ENCODE data around the gene ATP5IF1. TPM values are rescaled to one million over a fixed set of nuclear protein-coding genes. Genes with fewer than 3 reads are reported as not detected.

The ATP5IF1 gene
- total and polyA plus RNA-seq, 2 of the 13 experiments (the other 11 are each of a cell fraction or from before 2014, with no cell fraction given), result 97.7 to 131 TPM

- Histone ChIP-seq H3K27me3 (ENCODE audit: control insufficient read depth in 1 of 2, insufficient read depth in 2 of 2, low read length in 2 of 2) (no peaks in the 10 kb centered on the region), H3K27ac (ENCODE audit: extremely low read length, insufficient read depth, low read length) (no peak overlapping the region), H3K36me3 (replicated peaks in 1 of 2; ENCODE audit: control insufficient read depth in 1 of 2, insufficient read depth in 2 of 2, low read length in 2 of 2) (peaks cover 1 to 2% of the 10 kb centered on the region in 2 experiments; a peak in 2 of 5 replicates), H3K4me1 (ENCODE audit: insufficient read depth, low read length) (peaks cover 37% of the 10 kb centered on the region), H4K20me1 (ENCODE audit: insufficient read depth, low read length) (no peaks in the 10 kb centered on the region), H3K4me2 (ENCODE audit: low read depth, low read length) (no peak overlapping the region), H3K4me3 (replicated peaks in 1 of 3; ENCODE audit: insufficient read depth in 1 of 3, low read depth in 2 of 3, low read length in 3 of 3) (no peak overlapping the region), H3K9me3 (ENCODE audit: low read length) (no peaks in the 10 kb centered on the region), H3K9ac (ENCODE audit: insufficient read depth, low read depth, low read length) (no peak overlapping the region), H3K79me2 (ENCODE audit: insufficient read depth, low read length) (no peaks in the 10 kb centered on the region), H2AFZ (ENCODE audit: low read length) (no peak overlapping the region)
- TF ChIP-seq ZNF331 (CRISPR knock-in tag; IDR thresholded peaks at IDR 0.05), result no peak
- TF ChIP-seq NFE2L2 (IDR thresholded peaks at IDR 0.05; ENCODE audit: low read length), result no peak
- TF ChIP-seq YY1 (IDR thresholded peaks at IDR 0.05; ENCODE audit: insufficient read depth, insufficient replicate concordance, low read depth, low read length), result no peak
- TF ChIP-seq KLF9 (CRISPR knock-in tag; IDR thresholded peaks at IDR 0.05; ENCODE audit: low read depth), result no peak
- no peak for TF ChIP-seq ZNF75D (CRISPR knock-in tag; IDR thresholded peaks at IDR 0.05; ENCODE audit: borderline replicate concordance)
- no peak for TF ChIP-seq ZNF232 (CRISPR knock-in tag; IDR thresholded peaks at IDR 0.05; ENCODE audit: borderline replicate concordance)
- no peak for TF ChIP-seq PCBP1 (IDR thresholded peaks at IDR 0.05; ENCODE audit: borderline replicate concordance, low read depth, low read length)
- no peak for TF ChIP-seq ZNF432 (CRISPR knock-in tag; IDR thresholded peaks at IDR 0.05; ENCODE audit: borderline replicate concordance)
- TF ChIP-seq KDM6A (CRISPR knock-in tag; IDR thresholded peaks at IDR 0.05; ENCODE audit: low read depth), result no peak
- no peak for TF ChIP-seq ZFP91 (CRISPR knock-in tag; IDR thresholded peaks at IDR 0.05; ENCODE audit: borderline replicate concordance)
- TF ChIP-seq E2F2 (CRISPR knock-in tag; IDR thresholded peaks at IDR 0.05; ENCODE audit: borderline replicate concordance), result no peak
- TF ChIP-seq KLF11 (CRISPR knock-in tag; IDR thresholded peaks at IDR 0.05), result no peak
- no peak for TF ChIP-seq ETS1 (CRISPR knock-in tag; IDR thresholded peaks at IDR 0.05)
- no peak for TF ChIP-seq BORCS8-MEF2B (CRISPR knock-in tag; IDR thresholded peaks at IDR 0.05)
- TF ChIP-seq ADNP (CRISPR knock-in tag; IDR thresholded peaks at IDR 0.05), result no peak
- no peak for TF ChIP-seq ISX (CRISPR knock-in tag; conservative IDR thresholded peaks at IDR 0.05)
- intact Hi-C loops (cut with micrococcal nuclease; ENCODE audit: unreplicated experiment), result no loop called here
- DNase-seq (ENCODE audit: low spot score) (no peak), ATAC-seq (no peak), FAIRE-seq (no peak)
- in situ Hi-C loops (cut with HindIII; ENCODE audit: extremely low pct_ligation_motif_present, low pct_unique_long_range_greater_than_20kb), result loop anchor here (5.0 to 25.0 kb wide), 2 partner anchors 123 to 343 kb away; partner anchors contain the start of genes PHACTR4 and RAB42
- no TSS peak for BruUV-seq (replicated peaks)
- ChIA-PET CTCF (ENCODE audit: low intra/inter-chr PET ratio, low total read pairs) (no interaction called here), POLR2A (interaction anchor here (0.6 to 1.3 kb wide), 2 partner anchors 9 to 271 kb away, joined by 3 to 10 read pairs; partner anchors contain the start of gene ATP5IF1)
- WGBS (ENCODE audit: low lambda C conversion rate), result 96% methylated on average over 13 of the region's 13 CpGs
Measured at GRCh38 chr1:28244549-28245251, 8.8 kb downstream of the ATP5IF1 start.

Data from HepG2 (cell line).